CD4-positive, alpha-beta T cell treated with Interleukin-17A for 1 hour (primary cell): ENCODE results near the gene SPINK1.
"Not testable (repeated sequence)": the region's sequence is repeated elsewhere in the genome, so short reads cannot be mapped to it uniquely, and the experiment has no call there.

Experiments used
- DNase-seq: peaks from one replicate; pipeline ENCODE4 v3.0.0-alpha.2; 2020

The SPINK1 gene

GRCh38 chr5:147831465-147831864, at the start of gene SPINK1:
Gene SPINK1 (minus strand): TSS chr5:147831671. CDS start chr5:147831577, 94 bp downstream.
- DNase-seq: no peak

GRCh38 chr5:147880487-147880886, 49.0 kb upstream of the SPINK1 start:
- no peak for DNase-seq

- no peak for DNase-seq
Measured at GRCh38 chr5:147879784-147880183, 48.3 kb upstream of the SPINK1 start.

- DNase-seq: no peak
Measured at GRCh38 chr5:147878066-147878759, 46.7 kb upstream of the SPINK1 start, which contains the start of gene SCGB3A2. Gene SCGB3A2 (plus strand): TSS chr5:147878711. CDS start chr5:147878804, 93 bp downstream.

GRCh38 chr5:147876626-147877025, 45.2 kb upstream of the SPINK1 start:
- DNase-seq: no peak

- DNase-seq: no peak
Measured at GRCh38 chr5:147876141-147876540, 44.7 kb upstream of the SPINK1 start.

GRCh38 chr5:147874910-147875367, 43.5 kb upstream of the SPINK1 start:
- DNase-seq: no peak

GRCh38 chr5:147874118-147874875, 42.8 kb upstream of the SPINK1 start:
- DNase-seq: not testable (repeated sequence)

- DNase-seq: not testable (repeated sequence)
Measured at GRCh38 chr5:147872744-147873435, 41.4 kb upstream of the SPINK1 start.

GRCh38 chr5:147871980-147872549, 40.6 kb upstream of the SPINK1 start:
- not testable (repeated sequence) for DNase-seq

- DNase-seq: not testable (repeated sequence)
Measured at GRCh38 chr5:147869892-147870291, 38.4 kb upstream of the SPINK1 start.

GRCh38 chr5:147869112-147869511, 37.6 kb upstream of the SPINK1 start:
- no peak for DNase-seq

GRCh38 chr5:147863454-147864158, 32.1 kb upstream of the SPINK1 start:
- no peak for DNase-seq

GRCh38 chr5:147860641-147861025, 29.2 kb upstream of the SPINK1 start:
- DNase-seq: no peak

GRCh38 chr5:147859962-147860640, 28.6 kb upstream of the SPINK1 start:
- no peak for DNase-seq

GRCh38 chr5:147858565-147858964, 27.1 kb upstream of the SPINK1 start:
- no peak for DNase-seq

GRCh38 chr5:147857302-147858129, 26.0 kb upstream of the SPINK1 start:
- DNase-seq: peak; percentile 44

GRCh38 chr5:147856801-147857200, 25.3 kb upstream of the SPINK1 start:
- DNase-seq: no peak

GRCh38 chr5:147855774-147856069, 24.3 kb upstream of the SPINK1 start:
- no peak for DNase-seq

GRCh38 chr5:147854894-147855773, 23.7 kb upstream of the SPINK1 start:
- no peak for DNase-seq
